RWPE2 (cell line): Measurements from ENCODE around the gene SLC4A7.
"Not testable (repeated sequence)": the region's sequence is repeated elsewhere in the genome, so short reads cannot be mapped to it uniquely, and the experiment has no call there.

ENCODE experiments used
- ATAC-seq: fragments of 200-7000 bp; cut with Tn5 transposase; 3 replicates; pipeline ENCODE4 v1.9.1; 2021; ENCODE audit warnings: low read depth
- DNase-seq: peaks from one replicate; pipeline ENCODE4 v3.0.0-alpha.2; 2020; ENCODE audit warnings: low spot score
- H3K27ac ChIP-seq: fragments of 450-650 bp; 2 replicates; pipeline ENCODE4 v1.5.1; 2017; ENCODE audit warnings: mild to moderate bottlenecking; ENCODE audit not compliant: poor library complexity, severe bottlenecking
- H3K27me3 ChIP-seq: fragments of 250-450 bp; sonication (Bioruptor Pico); 2 replicates; pipeline ENCODE4 v1.5.1; 2021; ENCODE audit warnings: mild to moderate bottlenecking, moderate library complexity; ENCODE audit not compliant: insufficient read depth, poor library complexity, severe bottlenecking
- H3K36me3 ChIP-seq: fragments of 250-450 bp; sonication (Bioruptor Pico); 2 replicates; pipeline ENCODE4 v1.5.1; 2020; ENCODE audit warnings: low read depth, mild to moderate bottlenecking, moderate library complexity
- H3K4me1 ChIP-seq: fragments of 250-450 bp; sonication (Bioruptor Pico); 2 replicates; pipeline ENCODE4 v1.5.1; 2021; ENCODE audit warnings: mild to moderate bottlenecking, moderate library complexity; ENCODE audit not compliant: insufficient read depth, poor library complexity, severe bottlenecking
- H3K4me3 ChIP-seq: fragments of 250-450 bp; sonication (Bioruptor Pico); 2 replicates; pipeline ENCODE4 v1.5.1; 2021; ENCODE audit warnings: mild to moderate bottlenecking, moderate library complexity; ENCODE audit not compliant: severe bottlenecking
- H3K9me3 ChIP-seq: fragments of 250-450 bp; sonication (Bioruptor Pico); 2 replicates; pipeline ENCODE4 v1.5.1; 2021; ENCODE audit warnings: mild to moderate bottlenecking, moderate library complexity; ENCODE audit not compliant: severe bottlenecking
- TF ChIP-seq, protein P1 (sequence below): fragments of 450-650 bp; IDR thresholded peaks from one replicate; pipeline ENCODE4 v1.5.1; 2017; ENCODE audit warnings: mild to moderate bottlenecking, moderate library complexity; ENCODE audit not compliant: poor library complexity, severe bottlenecking

SLC4A7 gene

DNA sequence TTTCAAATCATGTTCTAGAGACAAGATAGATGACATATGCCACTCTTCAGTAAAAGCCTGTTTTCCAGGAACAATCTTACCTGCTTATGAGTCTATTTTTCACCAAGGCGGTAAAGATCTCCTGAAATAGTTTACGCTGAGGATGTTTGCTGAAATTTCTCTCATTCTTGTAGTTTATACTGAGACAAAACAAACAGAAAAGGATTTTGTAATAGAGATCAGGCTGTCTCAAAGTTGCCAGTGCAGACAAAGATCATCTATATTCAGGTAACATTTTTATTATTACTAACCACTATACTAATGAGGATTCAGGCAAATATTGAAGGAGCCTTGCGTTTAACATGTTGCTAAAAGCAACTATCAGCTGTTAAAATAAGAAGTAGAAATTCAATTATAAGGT lies 140.0 kb downstream of the SLC4A7 start:
- peaks cover 2% of the 10 kb centered on the region for H3K9me3 ChIP-seq
- no peak overlapping the region for H3K4me3 ChIP-seq
- ATAC-seq = no peak
- no peak overlapping the region for H3K27ac ChIP-seq
- no peaks in the 10 kb centered on the region for H3K36me3 ChIP-seq
- TF ChIP-seq, protein P1, sequence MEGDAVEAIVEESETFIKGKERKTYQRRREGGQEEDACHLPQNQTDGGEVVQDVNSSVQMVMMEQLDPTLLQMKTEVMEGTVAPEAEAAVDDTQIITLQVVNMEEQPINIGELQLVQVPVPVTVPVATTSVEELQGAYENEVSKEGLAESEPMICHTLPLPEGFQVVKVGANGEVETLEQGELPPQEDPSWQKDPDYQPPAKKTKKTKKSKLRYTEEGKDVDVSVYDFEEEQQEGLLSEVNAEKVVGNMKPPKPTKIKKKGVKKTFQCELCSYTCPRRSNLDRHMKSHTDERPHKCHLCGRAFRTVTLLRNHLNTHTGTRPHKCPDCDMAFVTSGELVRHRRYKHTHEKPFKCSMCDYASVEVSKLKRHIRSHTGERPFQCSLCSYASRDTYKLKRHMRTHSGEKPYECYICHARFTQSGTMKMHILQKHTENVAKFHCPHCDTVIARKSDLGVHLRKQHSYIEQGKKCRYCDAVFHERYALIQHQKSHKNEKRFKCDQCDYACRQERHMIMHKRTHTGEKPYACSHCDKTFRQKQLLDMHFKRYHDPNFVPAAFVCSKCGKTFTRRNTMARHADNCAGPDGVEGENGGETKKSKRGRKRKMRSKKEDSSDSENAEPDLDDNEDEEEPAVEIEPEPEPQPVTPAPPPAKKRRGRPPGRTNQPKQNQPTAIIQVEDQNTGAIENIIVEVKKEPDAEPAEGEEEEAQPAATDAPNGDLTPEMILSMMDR = no peak
- peaks cover 4% of the 10 kb centered on the region for H3K4me1 ChIP-seq
- DNase-seq = no peak
- H3K27me3 ChIP-seq = no peaks in the 10 kb centered on the region

DNA sequence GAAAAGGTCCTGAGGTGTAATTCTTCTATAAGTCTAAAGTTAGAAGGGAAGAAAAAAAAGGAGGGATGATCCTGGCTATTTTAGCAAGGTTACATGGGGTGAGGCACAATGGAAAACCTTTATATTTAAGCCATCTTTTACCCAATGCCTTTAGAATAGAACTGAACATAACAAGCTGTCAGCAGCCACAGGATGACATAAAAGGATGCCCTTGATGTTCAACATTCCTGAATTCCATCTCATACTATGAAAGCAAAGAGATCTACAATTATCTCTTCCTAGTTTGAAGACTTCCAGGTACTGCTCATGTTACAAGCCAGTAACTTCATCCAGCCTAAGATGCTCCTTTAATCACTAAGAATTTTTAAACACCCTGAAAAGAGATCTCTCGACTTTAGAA lies 141.9 kb downstream of the SLC4A7 start:
- DNase-seq (no peak), ATAC-seq (no peak)
- TF ChIP-seq, protein P1 = no peak
- peaks cover 4% of the 10 kb centered on the region for H3K4me1 ChIP-seq
- no peak overlapping the region for H3K27ac ChIP-seq
- H3K27me3 ChIP-seq = no peaks in the 10 kb centered on the region
- H3K9me3 ChIP-seq = peaks cover 2% of the 10 kb centered on the region
- H3K36me3 ChIP-seq = no peaks in the 10 kb centered on the region
- no peak overlapping the region for H3K4me3 ChIP-seq

DNA sequence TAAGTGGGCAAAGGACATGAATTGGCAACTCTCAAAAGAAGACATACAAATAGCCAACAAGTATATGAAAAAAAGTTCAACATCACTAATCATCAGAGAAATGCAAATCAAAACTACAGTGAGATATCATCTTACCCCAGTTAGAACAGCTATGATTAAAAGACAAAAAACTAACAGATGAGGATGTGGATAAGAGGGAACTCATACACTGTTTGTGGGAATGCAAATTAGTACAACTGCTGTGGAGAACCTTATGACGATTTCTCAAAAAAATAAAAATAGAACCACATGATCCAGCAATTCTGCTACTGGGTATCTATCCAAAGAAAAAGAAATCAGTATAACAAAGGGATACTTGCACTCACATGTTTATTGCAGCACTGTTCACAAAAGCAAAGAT lies 143.7 kb downstream of the SLC4A7 start:
- Histone ChIP-seq H3K4me3 (no peak overlapping the region), H3K9me3 (peaks cover 2% of the 10 kb centered on the region), H3K36me3 (no peaks in the 10 kb centered on the region), H3K27ac (no peak overlapping the region), H3K27me3 (no peaks in the 10 kb centered on the region), H3K4me1 (no peaks in the 10 kb centered on the region)
- TF ChIP-seq, protein P1 = no peak
- DNase-seq (no peak), ATAC-seq (no peak)

DNA sequence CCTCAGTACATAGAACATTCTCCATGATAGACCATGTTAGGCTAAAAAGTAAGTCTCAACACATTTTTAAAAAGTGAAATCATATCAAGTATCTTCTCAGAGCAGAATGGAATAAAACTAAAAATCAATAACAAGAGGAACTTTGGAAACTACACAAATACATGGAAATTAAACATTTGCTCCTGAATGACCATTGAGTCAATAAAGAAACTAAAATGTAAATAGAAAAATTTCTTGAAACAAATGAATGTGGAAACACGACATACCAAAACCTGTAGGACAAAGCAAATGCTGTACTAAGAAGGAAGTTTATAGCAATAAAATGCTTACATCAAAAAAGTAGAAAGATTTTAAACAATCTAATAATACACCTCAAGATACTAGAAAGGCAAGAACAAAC lies 148.6 kb downstream of the SLC4A7 start:
- Histone ChIP-seq H3K4me3 (no peak overlapping the region), H3K9me3 (no peaks in the 10 kb centered on the region), H3K4me1 (no peaks in the 10 kb centered on the region), H3K27me3 (no peaks in the 10 kb centered on the region), H3K27ac (no peak overlapping the region), H3K36me3 (no peaks in the 10 kb centered on the region; the same call in 1 of the 2 replicates)
- TF ChIP-seq, protein P1 = no peak
- DNase-seq = no peak
- ATAC-seq = no peak

DNA sequence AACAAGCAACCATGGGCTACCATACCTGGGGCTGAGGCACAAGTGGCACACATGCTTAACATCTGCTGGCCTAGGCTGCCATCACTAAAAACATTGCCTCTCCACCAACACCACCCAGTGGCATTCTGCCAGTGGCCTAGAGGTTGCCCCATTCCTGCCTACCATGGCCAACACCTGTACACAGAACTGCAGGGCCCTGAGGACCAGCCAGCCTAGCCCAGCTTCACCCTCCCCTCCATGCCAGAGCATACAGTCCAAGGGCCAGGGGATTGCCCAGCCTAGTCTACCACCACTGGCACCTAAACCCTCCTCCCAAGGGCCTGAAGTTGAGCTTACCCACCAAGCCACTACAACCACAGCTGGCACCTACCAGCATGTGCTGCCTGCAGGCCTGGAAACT lies 150.3 kb downstream of the SLC4A7 start:
- no peaks in the 10 kb centered on the region for H3K27me3 ChIP-seq
- ATAC-seq (no peak), DNase-seq (no peak)
- H3K4me3 ChIP-seq = no peak overlapping the region
- no peak overlapping the region for H3K27ac ChIP-seq
- no peaks in the 10 kb centered on the region for H3K9me3 ChIP-seq
- H3K36me3 ChIP-seq = no peaks in the 10 kb centered on the region; the same call in 1 of the 2 replicates
- TF ChIP-seq, protein P1 = no peak
- H3K4me1 ChIP-seq = no peaks in the 10 kb centered on the region

DNA sequence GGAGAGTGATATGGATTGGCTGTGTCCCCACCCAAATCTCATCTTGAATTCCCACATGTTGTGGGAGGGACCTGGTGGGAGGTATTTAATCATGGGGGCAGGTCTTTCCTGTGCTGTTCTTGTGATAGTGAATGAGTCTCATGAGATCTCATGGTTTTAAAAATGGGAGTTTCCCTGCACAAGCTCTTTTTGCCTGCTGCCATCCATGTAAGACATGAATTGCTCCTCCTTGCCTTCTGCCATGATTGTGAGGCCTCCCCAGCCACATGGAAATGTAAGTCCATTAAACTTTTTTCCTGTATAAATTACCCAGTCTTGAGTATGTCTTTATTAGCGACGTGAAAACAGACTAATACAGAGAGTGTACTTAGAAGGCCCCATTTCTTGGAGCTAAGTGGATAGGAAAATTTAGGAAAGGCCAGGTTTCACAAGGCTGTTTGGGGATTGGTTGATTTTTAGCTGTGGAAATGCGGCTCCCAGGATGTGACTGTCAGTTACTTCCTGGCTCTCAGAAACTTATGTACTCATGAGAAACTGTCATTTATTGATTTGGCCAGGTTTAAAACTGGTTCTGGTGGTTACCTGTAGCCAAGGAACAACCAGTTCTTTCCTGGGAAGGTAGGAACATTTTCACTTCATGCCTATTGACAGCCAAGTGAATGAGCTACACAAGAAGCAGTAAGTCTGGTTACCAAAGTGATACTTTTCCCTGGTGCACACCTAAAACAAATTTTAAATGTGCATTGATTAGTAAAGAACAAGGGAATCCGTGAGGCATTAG lies 155.0 kb downstream of the SLC4A7 start:
- not testable (repeated sequence) for H3K9me3 ChIP-seq, H3K4me3 ChIP-seq, DNase-seq, H3K36me3 ChIP-seq, H3K27me3 ChIP-seq, ATAC-seq, H3K27ac ChIP-seq
- peaks cover 16% of the 10 kb centered on the region for H3K4me1 ChIP-seq
